CD4-positive, alpha-beta T cell (primary cell): ENCODE measurements around the gene PPIL3. TPM values are rescaled to one million over a fixed set of nuclear protein-coding genes. Genes with fewer than 3 reads are reported as not detected.

ENCODE experiments used
- ATAC-seq: fragments of 200-7000 bp; cut with Tn5 transposase; one replicate; pipeline ENCODE4 v1.10.0; 2022; ENCODE audit warnings: mild to moderate bottlenecking; ENCODE audit not compliant: poor library complexity
- CTCF ChIA-PET: fragments of 350-600 bp; sonication (Branson Sonifier 250); formaldehyde crosslinking; loops from one replicate; lab custom pipeline; 2021; ENCODE audit warnings: antibody characterized with exemption, inconsistent platforms; lab: Charles Lee
- POLR2A ChIA-PET: fragments of 350-600 bp; sonication (Branson Sonifier 250); formaldehyde crosslinking; loops from one replicate; lab custom pipeline; 2021; ENCODE audit warnings: antibody characterized with exemption, inconsistent platforms; lab: Charles Lee
- DNase-seq, 14 experiments: peaks; one replicate each; pipeline ENCODE4 v3.0.0-alpha.2; 2013 to 2020; ENCODE audit warnings: mixed read lengths in 2 of 14
- H3K27ac ChIP-seq, 2 donors: one replicate each; pipeline versions ENCODE4 v1.5.1 to v1.7.0; 2013; ENCODE audit warnings: low read length in 2 of 2, low read depth in 1 of 2, mild to moderate bottlenecking in 1 of 2
- H3K27me3 ChIP-seq, 2 experiments: 1 replicate in 1 of 2; 2 replicates in 1 of 2; pipeline versions ENCODE4 v1.6.1 to v1.7.0; 2013; ENCODE audit warnings: low read length in 2 of 2, control low read depth in 1 of 2, mild to moderate bottlenecking in 1 of 2, moderate library complexity in 1 of 2; ENCODE audit not compliant: insufficient read depth in 2 of 2, control insufficient read depth in 1 of 2
- H3K36me3 ChIP-seq: one replicate; pipeline ENCODE4 v1.6.1; 2013; ENCODE audit warnings: low read length, control low read depth; ENCODE audit not compliant: insufficient read depth
- H3K4me1 ChIP-seq: one replicate; pipeline ENCODE4 v1.6.1; 2013; ENCODE audit warnings: low read length, control low read depth; ENCODE audit not compliant: insufficient read depth
- H3K4me3 ChIP-seq: one replicate; pipeline ENCODE4 v1.5.1; 2013; ENCODE audit warnings: mild to moderate bottlenecking, low read length, moderate library complexity
- H3K9me3 ChIP-seq, 2 experiments: 1 replicate in 1 of 2; 2 replicates in 1 of 2; pipeline versions ENCODE4 v1.6.1 to v1.7.0; 2013; ENCODE audit warnings: low read length in 2 of 2, mild to moderate bottlenecking in 2 of 2, control low read depth in 1 of 2, moderate library complexity in 1 of 2; ENCODE audit not compliant: control insufficient read depth in 1 of 2, insufficient read depth in 1 of 2
- H3K27ac Mint-ChIP-seq: one replicate; pipeline ENCODE4 v1.8.0; 2020; ENCODE audit warnings: mixed read lengths
- H3K27me3 Mint-ChIP-seq: one replicate; pipeline ENCODE4 v1.8.0; 2021; ENCODE audit warnings: mixed read lengths
- H3K36me3 Mint-ChIP-seq: one replicate; pipeline ENCODE4 v1.8.0; 2021; ENCODE audit warnings: low read depth, mixed read lengths
- H3K4me1 Mint-ChIP-seq: one replicate; pipeline ENCODE4 v1.8.0; 2021; ENCODE audit warnings: low read depth, mixed read lengths
- H3K4me3 Mint-ChIP-seq: one replicate; pipeline ENCODE4 v1.8.0; 2020; ENCODE audit warnings: mild to moderate bottlenecking, mixed read lengths
- H3K9me3 Mint-ChIP-seq: one replicate; pipeline ENCODE4 v1.8.0; 2020; ENCODE audit warnings: mixed read lengths
- intact Hi-C, 2 experiments: fragments of 100-400 bp; cut with DNase I in 1 of 2; cut with micrococcal nuclease in 1 of 2; formaldehyde crosslinking; loops; one replicate each; pipeline versions ENCODE4 v1.15.1 to v1.9.0; 2023 to 2025; cut with DNase I, micrococcal nuclease
- total RNA-seq, 174 experiments: library from RNA in 2 of 174; stranded (reverse) in 2 of 174; gene quantifications; one replicate each; pipeline ENCODE4 v1.2.3 and lab custom pipeline; 2021 to 2026
- TF ChIP-seq, protein P1 (sequence below): fragments of 200-600 bp; IDR thresholded peaks from one replicate; pipeline ENCODE4 v1.8.0; 2022; ENCODE audit warnings: antibody characterized with exemption, mild to moderate bottlenecking

Gene PPIL3
- total RNA-seq, 2 experiments from 2014 or later: 23.1 to 29.8 TPM

DNA sequence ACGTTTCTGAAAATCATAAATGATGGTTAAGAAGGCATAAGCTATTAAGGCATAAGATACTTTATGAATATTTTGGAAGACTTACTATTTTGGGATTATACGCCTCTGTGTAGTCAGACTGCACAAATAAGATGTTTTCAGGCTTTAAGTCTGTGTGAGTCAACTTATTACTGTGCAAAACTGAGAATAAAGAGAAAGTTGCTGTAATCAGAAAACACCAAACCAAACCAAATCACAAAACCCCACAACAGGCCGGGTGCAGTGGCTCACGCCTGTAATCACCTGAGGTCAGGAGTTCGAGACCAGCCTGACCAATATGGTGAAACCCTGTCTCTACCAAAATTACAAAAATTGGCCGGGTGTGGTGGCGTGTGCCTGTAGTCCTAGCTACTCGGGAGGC, 32.1 kb downstream of the PPIL3 start:
- Mint-ChIP-seq H3K27me3 (no peaks in the 10 kb centered on the region), H3K9me3 (no peaks in the 10 kb centered on the region), H3K36me3 (peaks cover 100% of the 10 kb centered on the region), H3K27ac (peak overlapping the region; percentile 88), H3K4me3 (peak overlapping the region; percentile 38), H3K4me1 (peaks cover 71% of the 10 kb centered on the region)
- peaks cover 99% of the 10 kb centered on the region for H3K36me3 ChIP-seq
- intact Hi-C loops: loop anchor here in 1 of 2 experiments (5.0 kb wide), 1 partner anchor 35 kb away; no protein-coding TSS in a partner anchor
- no peak overlapping the region for H3K4me3 ChIP-seq
- TF ChIP-seq, protein P1, sequence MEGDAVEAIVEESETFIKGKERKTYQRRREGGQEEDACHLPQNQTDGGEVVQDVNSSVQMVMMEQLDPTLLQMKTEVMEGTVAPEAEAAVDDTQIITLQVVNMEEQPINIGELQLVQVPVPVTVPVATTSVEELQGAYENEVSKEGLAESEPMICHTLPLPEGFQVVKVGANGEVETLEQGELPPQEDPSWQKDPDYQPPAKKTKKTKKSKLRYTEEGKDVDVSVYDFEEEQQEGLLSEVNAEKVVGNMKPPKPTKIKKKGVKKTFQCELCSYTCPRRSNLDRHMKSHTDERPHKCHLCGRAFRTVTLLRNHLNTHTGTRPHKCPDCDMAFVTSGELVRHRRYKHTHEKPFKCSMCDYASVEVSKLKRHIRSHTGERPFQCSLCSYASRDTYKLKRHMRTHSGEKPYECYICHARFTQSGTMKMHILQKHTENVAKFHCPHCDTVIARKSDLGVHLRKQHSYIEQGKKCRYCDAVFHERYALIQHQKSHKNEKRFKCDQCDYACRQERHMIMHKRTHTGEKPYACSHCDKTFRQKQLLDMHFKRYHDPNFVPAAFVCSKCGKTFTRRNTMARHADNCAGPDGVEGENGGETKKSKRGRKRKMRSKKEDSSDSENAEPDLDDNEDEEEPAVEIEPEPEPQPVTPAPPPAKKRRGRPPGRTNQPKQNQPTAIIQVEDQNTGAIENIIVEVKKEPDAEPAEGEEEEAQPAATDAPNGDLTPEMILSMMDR: no peak
- CTCF ChIA-PET: no interaction called here
- H3K27ac ChIP-seq: no peak overlapping the region
- ATAC-seq: no peak
- no peak for DNase-seq
- H3K27me3 ChIP-seq: no peaks in the 10 kb centered on the region
- POLR2A ChIA-PET: interaction anchor here (0.6 to 3.8 kb wide), 6 partner anchors 7 to 431 kb away, joined by 3 to 23 read pairs (median 4); partner anchors contain the start of genes BZW1, NIF3L1 and PPIL3
- H3K9me3 ChIP-seq: no peaks in the 10 kb centered on the region
- peaks cover 21% of the 10 kb centered on the region for H3K4me1 ChIP-seq

DNA sequence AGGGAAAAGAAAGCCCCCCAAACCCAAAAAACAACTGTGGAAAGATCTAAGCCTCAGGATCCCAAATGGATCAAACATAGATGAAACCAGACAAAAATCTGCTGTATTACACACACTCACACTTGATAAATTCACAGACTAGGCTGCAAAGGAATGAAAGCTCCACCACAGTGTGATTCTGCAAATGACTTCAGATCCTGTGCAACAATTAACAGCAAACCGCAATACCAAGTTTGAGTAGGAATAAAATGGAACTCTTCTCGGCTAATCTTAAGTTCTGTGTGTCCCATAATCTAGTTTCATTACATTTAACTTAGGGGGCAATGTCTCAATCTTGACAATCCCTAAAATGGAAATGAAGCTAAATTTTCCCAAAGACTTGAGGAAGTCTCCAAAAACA, 36.3 kb downstream of the PPIL3 start:
- H3K27me3 ChIP-seq: no peaks in the 10 kb centered on the region
- peaks cover 72% of the 10 kb centered on the region for H3K36me3 ChIP-seq
- peak overlapping the region; percentile 12 for H3K4me3 Mint-ChIP-seq
- no peaks in the 10 kb centered on the region for H3K9me3 Mint-ChIP-seq
- H3K4me1 ChIP-seq: peaks cover 5% of the 10 kb centered on the region
- H3K27me3 Mint-ChIP-seq: no peaks in the 10 kb centered on the region
- no peak overlapping the region for H3K27ac ChIP-seq
- CTCF ChIA-PET: interaction anchor here (0.7 to 1.7 kb wide), 2 partner anchors 49 to 139 kb away, joined by 3 read pairs; no protein-coding TSS in a partner anchor
- H3K36me3 Mint-ChIP-seq: peaks cover 75% of the 10 kb centered on the region
- peaks cover 35% of the 10 kb centered on the region for H3K4me1 Mint-ChIP-seq
- H3K9me3 ChIP-seq: no peaks in the 10 kb centered on the region
- no peak overlapping the region for H3K4me3 ChIP-seq
- POLR2A ChIA-PET: interaction anchor here (2.7 kb wide), 1 partner anchor 11 kb away, joined by 35 read pairs; the partner anchor contains the start of gene CLK1
- DNase-seq (no peak), ATAC-seq (peak; percentile 7)
- TF ChIP-seq, protein P1: no peak
- peak overlapping the region; percentile 65 for H3K27ac Mint-ChIP-seq
- intact Hi-C loops: loop anchor here in 1 of 2 experiments (5.0 kb wide), 1 partner anchor 35 kb away; the partner anchor contains the start of genes NIF3L1 and PPIL3

DNA sequence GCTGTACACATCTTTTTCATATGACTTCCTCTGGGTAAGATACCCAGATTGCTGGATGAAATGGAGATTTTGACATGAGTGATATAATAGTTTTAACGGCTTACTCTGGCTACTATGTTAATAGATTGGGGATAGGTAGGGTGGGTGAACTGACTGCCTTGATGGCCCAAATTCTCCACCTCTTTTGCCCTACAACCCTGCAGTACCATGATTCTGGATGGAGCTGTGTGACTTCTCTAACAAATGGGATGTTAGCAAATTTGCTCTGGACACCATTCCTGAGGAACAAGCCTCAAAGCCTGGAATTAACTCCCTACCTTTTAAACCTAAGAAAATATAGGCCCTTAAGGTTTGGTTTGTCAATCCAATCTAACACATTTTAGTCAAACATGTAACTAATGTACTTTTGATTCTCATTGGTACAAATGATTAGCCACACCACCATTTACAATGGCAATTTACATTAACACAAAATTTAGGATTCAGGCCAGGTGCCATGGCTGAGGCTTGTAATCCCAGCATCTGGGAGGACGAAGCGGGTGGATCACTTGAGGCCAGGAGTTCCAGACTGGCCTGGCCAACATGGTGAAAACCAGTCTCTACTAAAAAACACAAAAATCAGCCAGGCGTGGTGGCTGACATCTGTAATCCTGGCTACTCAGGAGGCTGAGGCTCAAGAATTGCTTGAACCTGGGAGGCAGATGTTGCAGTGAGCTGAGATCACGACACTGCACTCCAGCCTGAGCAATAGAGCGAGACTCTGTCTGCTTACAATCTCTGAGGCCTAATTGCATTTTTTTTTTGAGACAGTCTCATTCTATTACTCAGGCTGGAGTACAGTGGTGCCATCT, 37.3 kb downstream of the PPIL3 start:
- Mint-ChIP-seq H3K4me3 (peak overlapping the region; percentile 34), H3K36me3 (peaks cover 65% of the 10 kb centered on the region)

More for the DNA sequence above, 37.3 kb downstream of the PPIL3 start:
- Histone ChIP-seq H3K9me3 (no peaks in the 10 kb centered on the region), H3K36me3 (peaks cover 62% of the 10 kb centered on the region), H3K27ac (no peak overlapping the region), H3K4me3 (no peak overlapping the region), H3K27me3 (no peaks in the 10 kb centered on the region), H3K4me1 (no peaks in the 10 kb centered on the region)
- intact Hi-C loops: loop anchor here in 1 of 2 experiments (5.0 kb wide), 1 partner anchor 36 kb away; the partner anchor contains the start of genes NIF3L1 and PPIL3
- ChIA-PET POLR2A (interaction anchor here (0.6 to 3.7 kb wide), 3 partner anchors 6 to 103 kb away, joined by 3 to 35 read pairs (median 19); partner anchors contain the start of gene CLK1), CTCF (interaction anchor here (1.7 kb wide), 1 partner anchor 138 kb away, joined by 3 read pairs; no protein-coding TSS in a partner anchor)
- Mint-ChIP-seq H3K27ac (peak overlapping the region; percentile 65), H3K4me1 (peaks cover 25% of the 10 kb centered on the region), H3K9me3 (no peaks in the 10 kb centered on the region), H3K27me3 (no peaks in the 10 kb centered on the region)
- TF ChIP-seq, protein P1: no peak
- ATAC-seq: peak; percentile 13
- DNase-seq: no peak
